SU-DHL-6 (cell line): ENCODE results near the gene ZNF689.

Experiments used
- CTCF ChIP-seq: fragments of 200-600 bp; sonication (generic); IDR thresholded peaks from one replicate; pipeline ENCODE4 v1.5.1; 2017; ENCODE audit warnings: antibody characterized with exemption, mild to moderate bottlenecking, low read length, moderate library complexity; ENCODE audit not compliant: insufficient read depth, poor library complexity, severe bottlenecking
- EZH2phosphoT487 ChIP-seq: fragments of 200-600 bp; sonication (generic), shearing (Covaris generic); conservative IDR thresholded peaks from 2 replicates; pipeline ENCODE4 v1.6.1; 2018; ENCODE audit warnings: mild to moderate bottlenecking, antibody characterized with exemption, low read length, moderate library complexity, mixed read lengths

- TF ChIP-seq CTCF = peak; percentile 34
- no peak for TF ChIP-seq EZH2phosphoT487
These were observed 27.8 kb upstream of the ZNF689 start for GRCh38 chr16:30637944-30638343.
